H1 (cell line): ENCODE data around the gene RNF220. TPM values are rescaled to one million over a fixed set of nuclear protein-coding genes. Genes with fewer than 3 reads are reported as not detected.

Experiments used
- CTCF ChIA-PET: fragments of 300-600 bp; sonication (Branson Sonifier 250); formaldehyde crosslinking; loops from one replicate; lab custom pipeline; 2021; ENCODE audit not compliant: partially characterized antibody; lab: Charles Lee
- POLR2A ChIA-PET: fragments of 300-600 bp; sonication (Branson Sonifier 250); formaldehyde crosslinking; loops from one replicate; lab custom pipeline; 2021; ENCODE audit warnings: inconsistent platforms; ENCODE audit not compliant: partially characterized antibody; lab: Charles Lee
- DNase-seq, 2 experiments: peaks; one replicate each; pipeline versions ENCODE4 v3.0.0 to v3.0.0-alpha.2; 2010 to 2022; ENCODE audit warnings: low spot score in 2 of 2, low read depth in 1 of 2, mixed read lengths in 1 of 2
- FAIRE-seq: peaks from 2 replicates; lab custom pipeline; 2011; peaks lifted over from hg19 to GRCh38; lab: Jason Lieb, UNC
- H2AFZ ChIP-seq: 2 replicates; pipeline ENCODE4 v1.8.1; 2012; ENCODE audit warnings: low read length, inconsistent platforms
- H2AK5ac ChIP-seq: 2 replicates; pipeline ENCODE4 v1.6.1; 2013; ENCODE audit warnings: low read depth, low read length
- H2BK120ac ChIP-seq: replicated peaks from 2 replicates; pipeline ENCODE3; 2013; ENCODE audit warnings: low read depth, low read length, inconsistent platforms
- H2BK12ac ChIP-seq: 2 replicates; pipeline ENCODE4 v1.6.1; 2013; ENCODE audit warnings: low read depth, low read length
- H2BK15ac ChIP-seq: 2 replicates; pipeline ENCODE4 v1.6.1; 2013; ENCODE audit warnings: low read length
- H2BK20ac ChIP-seq: 2 replicates; pipeline ENCODE4 v1.6.1; 2013; ENCODE audit warnings: low read length
- H2BK5ac ChIP-seq: 2 replicates; pipeline ENCODE4 v1.6.1; 2013; ENCODE audit warnings: low read depth, low read length
- H3K14ac ChIP-seq: 2 replicates; pipeline ENCODE4 v1.6.1; 2013; ENCODE audit warnings: inconsistent platforms; ENCODE audit not compliant: insufficient read length
- H3K18ac ChIP-seq: 2 replicates; pipeline ENCODE4 v1.6.1; 2013; ENCODE audit warnings: low read length; ENCODE audit errors: extremely low read depth
- H3K23ac ChIP-seq: 2 replicates; pipeline ENCODE4 v1.6.1; 2013; ENCODE audit warnings: inconsistent platforms; ENCODE audit not compliant: insufficient read length
- H3K23me2 ChIP-seq: 2 replicates; pipeline ENCODE4 v1.6.1; 2013; ENCODE audit warnings: low read depth, low read length
- H3K27ac ChIP-seq: 2 replicates; pipeline ENCODE4 v1.6.1; 2011; ENCODE audit warnings: low read depth, low read length, inconsistent platforms
- H3K27me3 ChIP-seq, 4 experiments: replicated peaks in 1 of 4; 1 replicate in 1 of 4; 2 replicates in 3 of 4; pipeline versions ENCODE4 v1.6.1 to v1.8.1; 2011 to 2013; ENCODE audit warnings: low read length in 3 of 4, mild to moderate bottlenecking in 3 of 4, inconsistent platforms in 2 of 4, mixed read lengths in 2 of 4, moderate library complexity in 1 of 4; ENCODE audit not compliant: control insufficient read depth in 3 of 4, insufficient read depth in 3 of 4; ENCODE audit errors: extremely low read depth in 1 of 4
- H3K36me3 ChIP-seq, 4 experiments: 2 replicates each; pipeline versions ENCODE4 v1.6.1 to v1.8.1; 2011 to 2013; ENCODE audit warnings: mild to moderate bottlenecking in 4 of 4, low read length in 3 of 4, moderate library complexity in 2 of 4, control low read depth in 1 of 4, inconsistent platforms in 1 of 4; ENCODE audit not compliant: insufficient read depth in 4 of 4, control insufficient read depth in 2 of 4
- H3K4ac ChIP-seq: replicated peaks from 2 replicates; pipeline ENCODE3; 2013; ENCODE audit warnings: low read length, low read depth, mixed read lengths, inconsistent platforms; ENCODE audit not compliant: insufficient read length
- H3K4me1 ChIP-seq, 4 experiments: replicated peaks in 1 of 4; 1 replicate in 1 of 4; 2 replicates in 3 of 4; pipeline versions ENCODE4 v1.6.1 to v1.8.1; 2011 to 2013; ENCODE audit warnings: low read length in 3 of 4, inconsistent platforms in 2 of 4, mixed read lengths in 1 of 4; ENCODE audit not compliant: insufficient read depth in 4 of 4, control insufficient read depth in 3 of 4
- H3K4me2 ChIP-seq, 2 experiments: 2 replicates each; pipeline versions ENCODE4 v1.6.1 to v1.8.1; 2011 to 2013; ENCODE audit warnings: low read depth in 2 of 2, low read length in 2 of 2, control low read depth in 1 of 2, inconsistent platforms in 1 of 2, mild to moderate bottlenecking in 1 of 2; ENCODE audit not compliant: insufficient read depth in 1 of 2
- H3K4me3 ChIP-seq, 4 experiments: fragments of 200-600, 300-600 bp in 1 of 4; sonication (generic), shearing (Covaris generic), sonication (Bioruptor Twin) in 1 of 4; 2 replicates each; pipeline versions ENCODE4 v1.5.1 to v1.8.1; 2011 to 2016; ENCODE audit warnings: low read length in 4 of 4, low read depth in 3 of 4, control low read depth in 2 of 4, inconsistent platforms in 2 of 4, mild to moderate bottlenecking in 2 of 4, mixed read lengths in 1 of 4, moderate library complexity in 1 of 4; ENCODE audit not compliant: insufficient read depth in 2 of 4; ENCODE audit errors: extremely low read depth in 1 of 4
- H3K56ac ChIP-seq: replicated peaks from 2 replicates; pipeline ENCODE3; 2013; ENCODE audit warnings: low read depth, mild to moderate bottlenecking, mixed read lengths, low read length, inconsistent platforms; ENCODE audit not compliant: insufficient read length
- H3K79me1 ChIP-seq: 2 replicates; pipeline ENCODE4 v1.6.1; 2013; ENCODE audit warnings: low read depth, low read length, control low read depth
- H3K79me2 ChIP-seq, 2 experiments: 2 replicates each; pipeline versions ENCODE4 v1.6.1 to v1.8.1; 2012 to 2013; ENCODE audit warnings: low read length in 2 of 2, mild to moderate bottlenecking in 2 of 2, inconsistent platforms in 1 of 2; ENCODE audit not compliant: insufficient read depth in 2 of 2, control insufficient read depth in 1 of 2
- H3K9ac ChIP-seq, 4 experiments: replicated peaks in 1 of 4; 1 replicate in 1 of 4; 2 replicates in 3 of 4; pipeline versions ENCODE4 v1.6.1 to v1.8.1; 2011 to 2013; ENCODE audit warnings: low read depth in 3 of 4, low read length in 3 of 4, control low read depth in 2 of 4, mild to moderate bottlenecking in 2 of 4, moderate library complexity in 2 of 4, inconsistent platforms in 1 of 4; ENCODE audit errors: extremely low read depth in 1 of 4
- H3K9me3 ChIP-seq, 2 experiments: 2 replicates each; pipeline versions ENCODE4 v1.6.1 to v1.8.1; 2012 to 2013; ENCODE audit warnings: mild to moderate bottlenecking in 2 of 2, moderate library complexity in 2 of 2, control low read depth in 1 of 2, inconsistent platforms in 1 of 2, low read depth in 1 of 2, low read length in 1 of 2, mixed read lengths in 1 of 2; ENCODE audit not compliant: insufficient read depth in 2 of 2
- H4K20me1 ChIP-seq, 2 experiments: replicated peaks in 1 of 2; 2 replicates each; pipeline versions ENCODE3 to v1.8.1; 2011 to 2013; ENCODE audit warnings: inconsistent platforms in 2 of 2, low read length in 2 of 2, mild to moderate bottlenecking in 1 of 2; ENCODE audit not compliant: insufficient read depth in 2 of 2, control insufficient read depth in 1 of 2
- H4K5ac ChIP-seq: 2 replicates; pipeline ENCODE4 v1.6.1; 2013; ENCODE audit warnings: low read length, low read depth, mixed read lengths, inconsistent platforms; ENCODE audit not compliant: insufficient read length
- H4K8ac ChIP-seq: 2 replicates; pipeline ENCODE4 v1.8.0; 2013; ENCODE audit warnings: mild to moderate bottlenecking, moderate library complexity, low read length, inconsistent platforms; ENCODE audit not compliant: insufficient read depth; ENCODE audit errors: extremely low read depth
- H4K91ac ChIP-seq: replicated peaks from 2 replicates; pipeline ENCODE3; 2013; ENCODE audit warnings: low read length, mixed read lengths, inconsistent platforms; ENCODE audit not compliant: insufficient read length
- CBX8 ChIP-seq: fragments of 300-800, 300-1000 bp; sonication (generic); IDR thresholded peaks from 2 replicates; pipeline ENCODE4 v1.7.1; 2016; ENCODE audit warnings: low read depth, low read length, borderline replicate concordance
- CHD1 ChIP-seq: IDR thresholded peaks from 2 replicates; pipeline ENCODE4 v1.6.1; 2012; ENCODE audit warnings: low read depth, low read length, improper control_type of control experiment
- GABPA ChIP-seq: IDR thresholded peaks from 2 replicates; pipeline ENCODE4 v1.6.1; 2011; ENCODE audit warnings: mild to moderate bottlenecking, low read length, moderate library complexity, borderline replicate concordance; ENCODE audit not compliant: insufficient read depth
- MAFK ChIP-seq: IDR thresholded peaks from 2 replicates; pipeline ENCODE4 v1.6.1; 2012; ENCODE audit warnings: low read depth, mild to moderate bottlenecking, improper control_type of control experiment, low read length
- NANOG ChIP-seq: IDR thresholded peaks from 2 replicates; pipeline ENCODE4 v1.6.1; 2011; ENCODE audit warnings: low read length, low read depth, mild to moderate bottlenecking, inconsistent platforms; ENCODE audit not compliant: insufficient read depth, poor library complexity, severe bottlenecking
- TAF1 ChIP-seq: IDR thresholded peaks from 2 replicates; pipeline ENCODE4 v1.6.1; 2011; ENCODE audit warnings: mild to moderate bottlenecking, low read depth, low read length
- WGBS, 2 experiments: shearing (Covaris generic) in 1 of 2; methylation state at CpG; one replicate each; pipeline versions ENCODE4 v1.1.6 to v1.1.7; 2013 to 2015; ENCODE audit warnings: low lambda C conversion rate in 2 of 2, mixed read lengths in 2 of 2, inconsistent platforms in 1 of 2, low coverage in 1 of 2, missing lambda C conversion rate in 1 of 2; ENCODE audit not compliant: insufficient replicate concordance in 2 of 2, insufficient coverage in 1 of 2, insufficient read length in 1 of 2; ENCODE audit errors: extremely low coverage in 1 of 2, missing lambda C conversion rate in 1 of 2; 5-methylcytosine and 5-hydroxymethylcytosine counted together
- polyA plus RNA-seq, 7 experiments: library from polyadenylated mRNA; depleted of rRNA in 3 of 7; stranded (reverse) in 5 of 7; unstranded in 2 of 7; fragments of >200 nt in 5 of 7; fragments of 200-250 nt in 2 of 7; gene quantifications; 1 replicate in 5 of 7; 2 replicates in 1 of 7; 4 replicates in 1 of 7; pipeline versions ENCODE4 v1.2.1 to v1.2.3, GENCODE V29; 2011 to 2013; ENCODE audit warnings: missing spikeins in 2 of 7, mixed read lengths in 2 of 7
- total RNA-seq: library from RNA; stranded (reverse); fragmentation: NEBNext Ultra II Directional; extraction: Animal tissue kit (Norgen Biotek cat#: 25700); gene quantifications from 2 replicates; pipeline ENCODE4 v1.2.1, GENCODE V29; 2021
- TF ChIP-seq, protein P1 (sequence below): IDR thresholded peaks from 2 replicates; pipeline ENCODE4 v1.6.1; 2012; ENCODE audit warnings: inconsistent platforms

Gene RNF220
- total and polyA plus RNA-seq, 2 of the 8 experiments (the other 6 are each of a cell fraction or from before 2014, with no cell fraction given) = 123 to 160 TPM

- H2BK15ac ChIP-seq = no peak overlapping the region
- no peaks in the 10 kb centered on the region for H3K36me3 ChIP-seq
- no peak overlapping the region for H2AK5ac ChIP-seq
- no peaks in the 10 kb centered on the region for H3K9me3 ChIP-seq
- no peak for DNase-seq
- H3K4me2 ChIP-seq = no peak overlapping the region
- no peak overlapping the region for H2BK20ac ChIP-seq
- no peak overlapping the region; the same call in 1 of the 2 replicates for H2BK5ac ChIP-seq
- no peaks in the 10 kb centered on the region for H3K79me2 ChIP-seq
- H4K91ac ChIP-seq = no peak overlapping the region
- whole genome bisulfite sequencing, 2 experiments = 88% methylated on average over 7 of the region's 7 CpGs; no CpG with 5 or more reads in 1 of the 2 experiments
- H4K8ac ChIP-seq = no peak overlapping the region
- peaks cover 0 to 2% (median 0%) of the 10 kb centered on the region in 4 experiments; a peak in 3 of 7 replicates for H3K27me3 ChIP-seq
- H3K4me3 ChIP-seq = no peak overlapping the region
- H3K18ac ChIP-seq = no peak overlapping the region
- no peak overlapping the region for H2BK120ac ChIP-seq
- peaks cover 0 to 7% (median 4%) of the 10 kb centered on the region in 4 experiments; a peak in 6 of 7 replicates for H3K4me1 ChIP-seq
- H3K23ac ChIP-seq = no peak overlapping the region
- H3K9ac ChIP-seq = no peak overlapping the region
- no peak overlapping the region for H4K5ac ChIP-seq
- H3K23me2 ChIP-seq = no peaks in the 10 kb centered on the region
- H3K4ac ChIP-seq = no peak overlapping the region
- no peak overlapping the region for H3K56ac ChIP-seq
- ChIA-PET CTCF (interaction anchor here (1.0 to 9.2 kb wide), 7 partner anchors 10 to 286 kb away, joined by 3 to 49 read pairs (median 5); no protein-coding TSS in a partner anchor), POLR2A (no interaction called here)
- no peaks in the 10 kb centered on the region for H4K20me1 ChIP-seq
- H3K27ac ChIP-seq = no peak overlapping the region
- no peaks in the 10 kb centered on the region for H3K79me1 ChIP-seq
- H2AFZ ChIP-seq = no peak overlapping the region
- FAIRE-seq = no peak
- no peak overlapping the region; the same call in 1 of the 2 replicates for H2BK12ac ChIP-seq
- H3K14ac ChIP-seq = no peak overlapping the region
- TF ChIP-seq MAFK (no peak), GABPA (no peak), NANOG (no peak), CBX8 (no peak), TAF1 (no peak), CHD1 (no peak)
- TF ChIP-seq, protein P1, sequence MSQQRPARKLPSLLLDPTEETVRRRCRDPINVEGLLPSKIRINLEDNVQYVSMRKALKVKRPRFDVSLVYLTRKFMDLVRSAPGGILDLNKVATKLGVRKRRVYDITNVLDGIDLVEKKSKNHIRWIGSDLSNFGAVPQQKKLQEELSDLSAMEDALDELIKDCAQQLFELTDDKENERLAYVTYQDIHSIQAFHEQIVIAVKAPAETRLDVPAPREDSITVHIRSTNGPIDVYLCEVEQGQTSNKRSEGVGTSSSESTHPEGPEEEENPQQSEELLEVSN = no peak
These were observed 38.6 kb upstream of the RNF220 start for GRCh38 chr1:44366371-44366975.
